HCT116 (cell line): Measurements from ENCODE around the gene SUV39H1. TPM values are rescaled to one million over a fixed set of nuclear protein-coding genes. Genes with fewer than 3 reads are reported as not detected.

ENCODE experiments used
- ATAC-seq: fragments of 200-7000 bp; cut with Tn5 transposase; 2 replicates; pipeline ENCODE4 v1.9.1; 2020; ENCODE audit warnings: mild to moderate bottlenecking, moderate library complexity
- BruUV-seq: library from RNA; stranded (reverse); fragments of 400-500 nt; replicated peaks from 2 replicates; lab custom pipeline; 2021; lab: Mats Ljungman, UMichigan
- CTCF ChIA-PET: fragments of 300-600 bp; sonication (Branson Sonifier 250); formaldehyde crosslinking; loops from one replicate; lab custom pipeline; 2021; ENCODE audit warnings: antibody characterized with exemption; lab: Charles Lee
- POLR2A ChIA-PET: fragments of 300-600, 350-600 bp; sonication (Branson Sonifier 250); formaldehyde crosslinking; loops from one replicate; lab custom pipeline; 2021; ENCODE audit warnings: antibody characterized with exemption; lab: Charles Lee
- RAD21 ChIA-PET, 2 experiments: fragments of 300-600 bp; sonication (Branson Sonifier 250); formaldehyde crosslinking; loops; one replicate each; lab custom pipeline; 2023; ENCODE audit warnings: low total read pairs in 2 of 2; ENCODE audit not compliant: uncharacterized antibody in 2 of 2, unreplicated experiment in 2 of 2, low non-redundant PET in 1 of 2; lab: Charles Lee
- DNase-seq: peaks from one replicate; pipeline ENCODE4 v3.0.0-alpha.2; 2010; ENCODE audit warnings: low read depth, low spot score
- H2AFZ ChIP-seq: fragments of 200-600 bp; shearing (Covaris generic), sonication (generic); 2 replicates; pipeline ENCODE4 v1.6.1; 2017; ENCODE audit warnings: low read depth, mixed run types, mixed read lengths, antibody characterized with exemption, low read length; ENCODE audit not compliant: poor library complexity, severe bottlenecking
- H3K27ac ChIP-seq: 2 replicates; pipeline ENCODE4 v1.5.1; 2012; ENCODE audit warnings: low read depth, low read length
- H3K27me3 ChIP-seq: fragments of 200-600 bp; sonication (generic); 2 replicates; pipeline ENCODE4 v1.6.1; 2016; ENCODE audit warnings: mixed run types, low read length, mixed read lengths; ENCODE audit not compliant: insufficient read depth
- H3K36me3 ChIP-seq, 2 experiments: fragments of 200-500 bp in 1 of 2; fragments of 200-600 bp in 1 of 2; sonication (Bioruptor generic) in 1 of 2; sonication (generic) in 1 of 2; 2 replicates each; pipeline versions ENCODE4 v1.5.1 to v1.6.1; 2014 to 2016; ENCODE audit warnings: low read length in 2 of 2, inconsistent platforms in 1 of 2, mixed read lengths in 1 of 2, mixed run types in 1 of 2; ENCODE audit not compliant: insufficient read depth in 2 of 2, control insufficient read depth in 1 of 2
- H3K4me1 ChIP-seq, 2 experiments: fragments of 200-600 bp in 1 of 2; sonication (generic) in 1 of 2; 2 replicates each; pipeline versions ENCODE4 v1.5.1 to v1.6.1; 2012 to 2017; ENCODE audit warnings: low read length in 2 of 2, inconsistent platforms in 1 of 2, mild to moderate bottlenecking in 1 of 2, mixed read lengths in 1 of 2, mixed run types in 1 of 2, moderate library complexity in 1 of 2; ENCODE audit not compliant: insufficient read depth in 2 of 2, control insufficient read depth in 1 of 2
- H3K4me2 ChIP-seq: fragments of 200-600 bp; sonication (generic); 2 replicates; pipeline ENCODE4 v1.6.1; 2017; ENCODE audit warnings: mixed run types, low read length, mixed read lengths
- H3K4me3 ChIP-seq, 2 experiments: fragments of 200-600 bp in 1 of 2; sonication (generic) in 1 of 2; replicated peaks in 1 of 2; 2 replicates each; pipeline ENCODE4 v1.5.1; 2011 to 2016; ENCODE audit warnings: low read length in 2 of 2, control low read depth in 1 of 2, low read depth in 1 of 2, mild to moderate bottlenecking in 1 of 2, mixed read lengths in 1 of 2, mixed run types in 1 of 2
- H3K79me2 ChIP-seq: fragments of 200-600 bp; sonication (generic); 2 replicates; pipeline ENCODE4 v1.6.1; 2017; ENCODE audit warnings: mild to moderate bottlenecking, mixed run types, low read length, moderate library complexity, mixed read lengths; ENCODE audit not compliant: insufficient read depth
- H3K9ac ChIP-seq: fragments of 200-600 bp; sonication (generic); 2 replicates; pipeline ENCODE4 v1.6.1; 2016; ENCODE audit warnings: low read length, mixed read lengths
- H3K9me2 ChIP-seq: fragments of 200-600 bp; sonication (generic), shearing (Covaris generic); 2 replicates; pipeline ENCODE4 v1.6.1; 2017; ENCODE audit warnings: mixed run types, mild to moderate bottlenecking, moderate library complexity; ENCODE audit not compliant: insufficient read depth
- H3K9me3 ChIP-seq, 2 experiments: fragments of 200-500 bp in 1 of 2; fragments of 200-600 bp in 1 of 2; sonication (Bioruptor generic) in 1 of 2; sonication (generic) in 1 of 2; 2 replicates each; pipeline ENCODE4 v1.6.1; 2014 to 2017; ENCODE audit warnings: low read length in 2 of 2, mixed read lengths in 2 of 2, inconsistent platforms in 1 of 2, low read depth in 1 of 2, mild to moderate bottlenecking in 1 of 2, mixed run types in 1 of 2, moderate library complexity in 1 of 2; ENCODE audit not compliant: control insufficient read depth in 1 of 2, insufficient read depth in 1 of 2
- H4K20me1 ChIP-seq: fragments of 200-600 bp; sonication (generic), shearing (Covaris generic); 2 replicates; pipeline ENCODE4 v1.6.1; 2017; ENCODE audit warnings: mixed run types, mild to moderate bottlenecking, moderate library complexity; ENCODE audit not compliant: insufficient read depth
- CBX3 ChIP-seq: IDR thresholded peaks from 2 replicates; pipeline ENCODE4 v1.6.1; 2012; ENCODE audit warnings: low read depth
- CEBPB ChIP-seq: IDR thresholded peaks from 2 replicates; pipeline ENCODE4 v1.6.1; 2012; ENCODE audit warnings: low read depth
- EGR1 ChIP-seq: IDR thresholded peaks from 2 replicates; pipeline ENCODE4 v1.6.1; 2012; ENCODE audit warnings: low read depth
- ELF1 ChIP-seq: IDR thresholded peaks from 2 replicates; pipeline ENCODE4 v1.6.1; 2012; ENCODE audit warnings: low read depth, borderline replicate concordance
- EZH2 ChIP-seq: fragments of 200-600 bp; sonication (generic); IDR thresholded peaks from 2 replicates; pipeline ENCODE4 v1.6.1; 2017; ENCODE audit warnings: antibody characterized with exemption, mixed run types
- EZH2phosphoT487 ChIP-seq: fragments of 200-600 bp; IDR thresholded peaks from 2 replicates; pipeline ENCODE4 v1.6.1; 2018; ENCODE audit warnings: antibody characterized with exemption, borderline replicate concordance
- POLR2A ChIP-seq: IDR thresholded peaks from 2 replicates; pipeline ENCODE4 v1.7.0; 2011; ENCODE audit warnings: borderline replicate concordance; ENCODE audit not compliant: insufficient read depth, insufficient read length; ENCODE audit errors: extremely low read depth
- POLR2AphosphoS5 ChIP-seq: IDR thresholded peaks from 2 replicates; pipeline ENCODE4 v1.6.1; 2011; ENCODE audit warnings: mild to moderate bottlenecking, low read depth, low read length, moderate library complexity
- RAD21 ChIP-seq: IDR thresholded peaks from 2 replicates; pipeline ENCODE4 v1.6.1; 2012; ENCODE audit warnings: low read depth, mild to moderate bottlenecking
- SIN3A ChIP-seq: IDR thresholded peaks from 2 replicates; pipeline ENCODE4 v1.6.1; 2012; ENCODE audit warnings: low read depth
- SRF ChIP-seq: IDR thresholded peaks from 2 replicates; pipeline ENCODE4 v1.6.1; 2012; ENCODE audit warnings: low read depth
- TCF7L2 ChIP-seq: IDR thresholded peaks from 2 replicates; pipeline ENCODE4 v1.7.0; 2011; ENCODE audit warnings: borderline replicate concordance, inconsistent platforms; ENCODE audit not compliant: insufficient read depth, insufficient read length; ENCODE audit errors: extremely low read depth
- YY1 ChIP-seq: IDR thresholded peaks from 2 replicates; pipeline ENCODE4 v1.6.1; 2011; ENCODE audit warnings: low read length, low read depth, moderate library complexity, mild to moderate bottlenecking; ENCODE audit not compliant: insufficient replicate concordance; ENCODE audit errors: extremely low read depth
- ZFX ChIP-seq: fragments of 450-650 bp; IDR thresholded peaks from 2 replicates; pipeline ENCODE4 v1.6.1; 2017
- intact Hi-C: fragments of 100-400 bp; cut with micrococcal nuclease; formaldehyde crosslinking; loops from 2 replicates; pipeline ENCODE4 v1.10.0; 2022
- total RNA-seq: library from RNA; stranded (reverse); gene quantifications from one replicate; pipeline ENCODE4 v1.2.1, GENCODE V29; 2021; ENCODE audit not compliant: unreplicated experiment
- TF ChIP-seq, protein P1 (sequence below), 3 experiments: fragments of 200-600 bp in 1 of 3; sonication (generic) in 1 of 3; IDR thresholded peaks in 2 of 3; conservative IDR thresholded peaks in 1 of 3; 2 replicates each; pipeline ENCODE4 v1.5.1; 2012 to 2017; ENCODE audit warnings: low read depth in 2 of 3, low read length in 2 of 3, antibody characterized with exemption in 1 of 3, borderline replicate concordance in 1 of 3, control low read depth in 1 of 3, mild to moderate bottlenecking in 1 of 3, mixed read lengths in 1 of 3, mixed run types in 1 of 3, moderate library complexity in 1 of 3; ENCODE audit not compliant: insufficient read depth in 1 of 3
- TF ChIP-seq, protein P2 (sequence below): IDR thresholded peaks from 2 replicates; pipeline ENCODE4 v1.6.1; 2012
- TF ChIP-seq, protein P3 (sequence below): IDR thresholded peaks from 2 replicates; pipeline ENCODE4 v1.6.1; 2012
- TF ChIP-seq, protein P4 (sequence below): IDR thresholded peaks from 2 replicates; pipeline ENCODE4 v1.6.1; 2011; ENCODE audit warnings: mild to moderate bottlenecking, low read length, moderate library complexity; ENCODE audit not compliant: insufficient replicate concordance; ENCODE audit errors: extremely low read depth
- TF ChIP-seq, protein P5 (sequence below): IDR thresholded peaks from 2 replicates; pipeline ENCODE4 v1.6.1; 2012; ENCODE audit warnings: low read depth

Gene SUV39H1
- total RNA-seq, 1 experiment from 2014 or later, result 16.3 TPM

DNA sequence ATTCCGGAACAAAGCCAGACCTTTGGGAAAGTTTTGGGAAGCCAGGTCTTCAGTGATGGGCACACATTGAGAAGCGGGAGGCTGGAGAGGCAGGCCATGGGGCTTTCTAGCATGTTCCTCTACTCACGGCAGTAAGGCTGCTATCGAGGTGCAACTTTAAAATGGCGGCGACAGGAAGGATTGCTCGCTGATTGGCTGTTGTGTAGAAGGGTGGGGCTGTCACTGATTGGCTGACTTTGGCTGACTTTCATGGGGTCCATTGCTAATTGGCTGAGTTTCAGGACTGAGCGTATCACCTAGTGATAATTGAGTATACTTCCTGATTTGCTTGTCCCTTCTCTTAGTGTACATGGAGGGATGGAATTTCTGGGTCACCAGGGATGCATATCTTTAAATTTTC is 45.3 kb downstream of the SUV39H1 start:
- intact Hi-C loops, result no loop called here
- Histone ChIP-seq H3K9me3 (no peaks in the 10 kb centered on the region), H3K27ac (no peak overlapping the region), H3K36me3 (no peaks in the 10 kb centered on the region), H3K4me3 (no peak overlapping the region), H3K79me2 (no peaks in the 10 kb centered on the region), H3K27me3 (no peaks in the 10 kb centered on the region), H3K4me1 (peaks cover 6% of the 10 kb centered on the region in 2 experiments; a peak in 3 of 4 replicates), H3K9me2 (no peaks in the 10 kb centered on the region), H2AFZ (no peak overlapping the region), H3K9ac (no peak overlapping the region), H3K4me2 (no peak overlapping the region), H4K20me1 (no peaks in the 10 kb centered on the region)
- CTCF ChIA-PET, result no interaction called here
- POLR2A ChIA-PET, result no interaction called here
- TF ChIP-seq ELF1, result no peak
- TF ChIP-seq POLR2A, result no peak
- TF ChIP-seq, protein P1, sequence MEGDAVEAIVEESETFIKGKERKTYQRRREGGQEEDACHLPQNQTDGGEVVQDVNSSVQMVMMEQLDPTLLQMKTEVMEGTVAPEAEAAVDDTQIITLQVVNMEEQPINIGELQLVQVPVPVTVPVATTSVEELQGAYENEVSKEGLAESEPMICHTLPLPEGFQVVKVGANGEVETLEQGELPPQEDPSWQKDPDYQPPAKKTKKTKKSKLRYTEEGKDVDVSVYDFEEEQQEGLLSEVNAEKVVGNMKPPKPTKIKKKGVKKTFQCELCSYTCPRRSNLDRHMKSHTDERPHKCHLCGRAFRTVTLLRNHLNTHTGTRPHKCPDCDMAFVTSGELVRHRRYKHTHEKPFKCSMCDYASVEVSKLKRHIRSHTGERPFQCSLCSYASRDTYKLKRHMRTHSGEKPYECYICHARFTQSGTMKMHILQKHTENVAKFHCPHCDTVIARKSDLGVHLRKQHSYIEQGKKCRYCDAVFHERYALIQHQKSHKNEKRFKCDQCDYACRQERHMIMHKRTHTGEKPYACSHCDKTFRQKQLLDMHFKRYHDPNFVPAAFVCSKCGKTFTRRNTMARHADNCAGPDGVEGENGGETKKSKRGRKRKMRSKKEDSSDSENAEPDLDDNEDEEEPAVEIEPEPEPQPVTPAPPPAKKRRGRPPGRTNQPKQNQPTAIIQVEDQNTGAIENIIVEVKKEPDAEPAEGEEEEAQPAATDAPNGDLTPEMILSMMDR (IDR thresholded peaks at IDR 0.05 in 2 of 3, conservative IDR thresholded peaks at IDR 0.05 in 1 of 3; ENCODE audit: borderline replicate concordance in 1 of 3, insufficient read depth in 1 of 3, low read depth in 2 of 3, low read length in 2 of 3), result no peak
- no peak for TF ChIP-seq SIN3A
- no peak for TF ChIP-seq POLR2AphosphoS5
- no peak for TF ChIP-seq EGR1
- no peak for TF ChIP-seq EZH2phosphoT487
- TF ChIP-seq, protein P2, sequence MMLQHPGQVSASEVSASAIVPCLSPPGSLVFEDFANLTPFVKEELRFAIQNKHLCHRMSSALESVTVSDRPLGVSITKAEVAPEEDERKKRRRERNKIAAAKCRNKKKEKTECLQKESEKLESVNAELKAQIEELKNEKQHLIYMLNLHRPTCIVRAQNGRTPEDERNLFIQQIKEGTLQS, result no peak
- TF ChIP-seq RAD21, result no peak
- no peak for TF ChIP-seq YY1
- TF ChIP-seq, protein P3, sequence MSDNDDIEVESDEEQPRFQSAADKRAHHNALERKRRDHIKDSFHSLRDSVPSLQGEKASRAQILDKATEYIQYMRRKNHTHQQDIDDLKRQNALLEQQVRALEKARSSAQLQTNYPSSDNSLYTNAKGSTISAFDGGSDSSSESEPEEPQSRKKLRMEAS, result no peak
- no peak for TF ChIP-seq CBX3
- no peak for TF ChIP-seq SRF
- TF ChIP-seq TCF7L2, result no peak
- TF ChIP-seq CEBPB, result no peak
- TF ChIP-seq ZFX, result no peak
- TF ChIP-seq EZH2, result no peak
- TF ChIP-seq, protein P4, sequence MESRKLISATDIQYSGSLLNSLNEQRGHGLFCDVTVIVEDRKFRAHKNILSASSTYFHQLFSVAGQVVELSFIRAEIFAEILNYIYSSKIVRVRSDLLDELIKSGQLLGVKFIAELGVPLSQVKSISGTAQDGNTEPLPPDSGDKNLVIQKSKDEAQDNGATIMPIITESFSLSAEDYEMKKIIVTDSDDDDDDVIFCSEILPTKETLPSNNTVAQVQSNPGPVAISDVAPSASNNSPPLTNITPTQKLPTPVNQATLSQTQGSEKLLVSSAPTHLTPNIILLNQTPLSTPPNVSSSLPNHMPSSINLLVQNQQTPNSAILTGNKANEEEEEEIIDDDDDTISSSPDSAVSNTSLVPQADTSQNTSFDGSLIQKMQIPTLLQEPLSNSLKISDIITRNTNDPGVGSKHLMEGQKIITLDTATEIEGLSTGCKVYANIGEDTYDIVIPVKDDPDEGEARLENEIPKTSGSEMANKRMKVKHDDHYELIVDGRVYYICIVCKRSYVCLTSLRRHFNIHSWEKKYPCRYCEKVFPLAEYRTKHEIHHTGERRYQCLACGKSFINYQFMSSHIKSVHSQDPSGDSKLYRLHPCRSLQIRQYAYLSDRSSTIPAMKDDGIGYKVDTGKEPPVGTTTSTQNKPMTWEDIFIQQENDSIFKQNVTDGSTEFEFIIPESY, result no peak
- TF ChIP-seq, protein P5, sequence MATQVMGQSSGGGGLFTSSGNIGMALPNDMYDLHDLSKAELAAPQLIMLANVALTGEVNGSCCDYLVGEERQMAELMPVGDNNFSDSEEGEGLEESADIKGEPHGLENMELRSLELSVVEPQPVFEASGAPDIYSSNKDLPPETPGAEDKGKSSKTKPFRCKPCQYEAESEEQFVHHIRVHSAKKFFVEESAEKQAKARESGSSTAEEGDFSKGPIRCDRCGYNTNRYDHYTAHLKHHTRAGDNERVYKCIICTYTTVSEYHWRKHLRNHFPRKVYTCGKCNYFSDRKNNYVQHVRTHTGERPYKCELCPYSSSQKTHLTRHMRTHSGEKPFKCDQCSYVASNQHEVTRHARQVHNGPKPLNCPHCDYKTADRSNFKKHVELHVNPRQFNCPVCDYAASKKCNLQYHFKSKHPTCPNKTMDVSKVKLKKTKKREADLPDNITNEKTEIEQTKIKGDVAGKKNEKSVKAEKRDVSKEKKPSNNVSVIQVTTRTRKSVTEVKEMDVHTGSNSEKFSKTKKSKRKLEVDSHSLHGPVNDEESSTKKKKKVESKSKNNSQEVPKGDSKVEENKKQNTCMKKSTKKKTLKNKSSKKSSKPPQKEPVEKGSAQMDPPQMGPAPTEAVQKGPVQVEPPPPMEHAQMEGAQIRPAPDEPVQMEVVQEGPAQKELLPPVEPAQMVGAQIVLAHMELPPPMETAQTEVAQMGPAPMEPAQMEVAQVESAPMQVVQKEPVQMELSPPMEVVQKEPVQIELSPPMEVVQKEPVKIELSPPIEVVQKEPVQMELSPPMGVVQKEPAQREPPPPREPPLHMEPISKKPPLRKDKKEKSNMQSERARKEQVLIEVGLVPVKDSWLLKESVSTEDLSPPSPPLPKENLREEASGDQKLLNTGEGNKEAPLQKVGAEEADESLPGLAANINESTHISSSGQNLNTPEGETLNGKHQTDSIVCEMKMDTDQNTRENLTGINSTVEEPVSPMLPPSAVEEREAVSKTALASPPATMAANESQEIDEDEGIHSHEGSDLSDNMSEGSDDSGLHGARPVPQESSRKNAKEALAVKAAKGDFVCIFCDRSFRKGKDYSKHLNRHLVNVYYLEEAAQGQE, result no peak
- ATAC-seq (no peak), DNase-seq (no peak)
- no TSS peak for BruUV-seq
- RAD21 ChIA-PET, result no interaction called here
